OCI-LY3 (cell line): Measurements from ENCODE around the gene IL1RN.

Experiments
- H2AFZ ChIP-seq: fragments of 200-600, 300-600 bp; shearing (Covaris generic); 2 replicates; pipeline ENCODE4 v1.6.0; 2014; ENCODE audit warnings: antibody characterized with exemption, low read depth, low read length
- H3K27ac ChIP-seq: fragments of 200-600, 300-600 bp; sonication (generic); 2 replicates; pipeline ENCODE4 v1.5.1; 2014; ENCODE audit warnings: mild to moderate bottlenecking, low read length, moderate library complexity, mixed read lengths
- H3K27me3 ChIP-seq: fragments of 200-600, 300-600 bp; sonication (generic); 2 replicates; pipeline ENCODE4 v1.6.1; 2014; ENCODE audit warnings: low read depth, low read length, mixed read lengths
- H3K36me3 ChIP-seq: fragments of 200-600, 300-600 bp; sonication (generic); replicated peaks from 2 replicates; pipeline ENCODE3; 2014; ENCODE audit warnings: low read depth, low read length, mixed read lengths
- H3K4me1 ChIP-seq: fragments of 300-600, 200-600 bp; sonication (generic); 2 replicates; pipeline ENCODE4 v1.6.1; 2014; ENCODE audit warnings: low read length, mixed read lengths
- H3K4me2 ChIP-seq: fragments of 200-600, 300-600 bp; sonication (generic); 2 replicates; pipeline ENCODE4 v1.6.1; 2014; ENCODE audit warnings: low read length, mixed read lengths
- H3K4me3 ChIP-seq: fragments of 300-600, 200-600 bp; sonication (generic); 2 replicates; pipeline ENCODE4 v1.5.1; 2014; ENCODE audit warnings: antibody characterized with exemption, mild to moderate bottlenecking, low read length, moderate library complexity
- H3K79me2 ChIP-seq: fragments of 300-600, 200-600 bp; shearing (Covaris generic); 2 replicates; pipeline ENCODE4 v1.6.1; 2014; ENCODE audit warnings: mild to moderate bottlenecking, low read length, mixed read lengths
- H3K9ac ChIP-seq: fragments of 300-600, 200-600 bp; shearing (Covaris generic); 2 replicates; pipeline ENCODE4 v1.6.0; 2014; ENCODE audit warnings: mild to moderate bottlenecking, low read length, moderate library complexity
- H3K9me3 ChIP-seq: fragments of 200-600, 300-600 bp; shearing (Covaris generic); 2 replicates; pipeline ENCODE4 v1.6.1; 2014; ENCODE audit warnings: low read length, mixed read lengths; ENCODE audit not compliant: insufficient read depth
- H4K20me1 ChIP-seq: fragments of 200-600, 300-600 bp; sonication (generic); 2 replicates; pipeline ENCODE4 v1.6.1; 2016; ENCODE audit warnings: low read length, mixed read lengths; ENCODE audit not compliant: insufficient read depth
- EZH2phosphoT487 ChIP-seq: fragments of 200-600 bp; shearing (Covaris generic); IDR thresholded peaks from 2 replicates; pipeline ENCODE4 v1.6.1; 2018; ENCODE audit warnings: antibody characterized with exemption, mixed run types, low read depth
- TF ChIP-seq, protein P1 (sequence below): fragments of 200-600, 300-600 bp; sonication (generic); IDR thresholded peaks from 2 replicates; pipeline ENCODE4 v1.5.1; 2014; ENCODE audit warnings: antibody characterized with exemption, low read length, low read depth

The IL1RN gene

DNA sequence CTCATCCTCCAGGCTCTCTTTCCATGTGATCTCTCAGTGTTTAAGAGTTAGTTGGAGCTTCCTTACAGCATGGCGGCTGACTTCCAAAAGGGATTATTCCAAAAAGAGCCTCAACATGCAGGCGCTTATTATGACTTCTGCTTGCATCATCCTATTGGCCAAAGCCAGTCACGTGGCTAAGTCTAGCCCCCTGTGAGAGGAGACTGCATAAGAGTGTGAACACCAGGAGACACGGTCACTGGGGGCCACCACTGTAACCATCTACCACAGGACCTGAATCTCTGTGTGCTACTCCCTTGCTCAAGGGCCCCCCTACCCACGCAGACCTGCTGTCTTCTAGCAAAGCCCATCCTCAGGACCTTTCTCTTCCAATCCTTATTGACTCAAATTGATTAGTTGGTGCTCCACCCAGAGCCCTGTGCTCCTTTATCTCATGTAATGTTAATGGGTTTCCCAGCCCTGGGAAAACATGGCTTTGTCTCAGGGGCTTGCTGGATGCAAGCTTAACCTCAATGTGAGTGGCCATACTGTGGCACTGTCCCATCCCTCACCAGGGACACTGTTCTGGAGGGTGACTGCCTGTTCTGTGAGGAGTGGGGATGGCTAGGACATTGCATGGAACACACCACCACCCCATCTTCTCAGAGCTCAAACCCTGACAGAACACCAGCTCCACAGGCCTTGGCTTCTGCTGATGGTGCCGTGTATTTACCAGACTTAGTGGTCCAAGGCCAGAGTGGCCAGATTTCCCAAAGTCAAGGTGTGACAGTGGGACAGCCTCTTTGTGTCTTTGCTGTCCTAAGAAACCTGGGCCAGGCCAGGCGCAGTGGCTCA is 4.2 kb downstream of the IL1RN start:
- H3K4me3 ChIP-seq: no peak overlapping the region
- no peak overlapping the region for H2AFZ ChIP-seq
- no peak overlapping the region for H3K9ac ChIP-seq
- H3K79me2 ChIP-seq: no peaks in the 10 kb centered on the region
- no peak overlapping the region for H3K4me2 ChIP-seq
- H3K36me3 ChIP-seq: no peaks in the 10 kb centered on the region
- TF ChIP-seq EZH2phosphoT487: no peak
- TF ChIP-seq, protein P1, sequence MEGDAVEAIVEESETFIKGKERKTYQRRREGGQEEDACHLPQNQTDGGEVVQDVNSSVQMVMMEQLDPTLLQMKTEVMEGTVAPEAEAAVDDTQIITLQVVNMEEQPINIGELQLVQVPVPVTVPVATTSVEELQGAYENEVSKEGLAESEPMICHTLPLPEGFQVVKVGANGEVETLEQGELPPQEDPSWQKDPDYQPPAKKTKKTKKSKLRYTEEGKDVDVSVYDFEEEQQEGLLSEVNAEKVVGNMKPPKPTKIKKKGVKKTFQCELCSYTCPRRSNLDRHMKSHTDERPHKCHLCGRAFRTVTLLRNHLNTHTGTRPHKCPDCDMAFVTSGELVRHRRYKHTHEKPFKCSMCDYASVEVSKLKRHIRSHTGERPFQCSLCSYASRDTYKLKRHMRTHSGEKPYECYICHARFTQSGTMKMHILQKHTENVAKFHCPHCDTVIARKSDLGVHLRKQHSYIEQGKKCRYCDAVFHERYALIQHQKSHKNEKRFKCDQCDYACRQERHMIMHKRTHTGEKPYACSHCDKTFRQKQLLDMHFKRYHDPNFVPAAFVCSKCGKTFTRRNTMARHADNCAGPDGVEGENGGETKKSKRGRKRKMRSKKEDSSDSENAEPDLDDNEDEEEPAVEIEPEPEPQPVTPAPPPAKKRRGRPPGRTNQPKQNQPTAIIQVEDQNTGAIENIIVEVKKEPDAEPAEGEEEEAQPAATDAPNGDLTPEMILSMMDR: no peak
- H3K27me3 ChIP-seq: no peaks in the 10 kb centered on the region
- no peak overlapping the region for H3K27ac ChIP-seq
- H4K20me1 ChIP-seq: no peaks in the 10 kb centered on the region
- H3K4me1 ChIP-seq: peaks cover 5% of the 10 kb centered on the region
- no peaks in the 10 kb centered on the region for H3K9me3 ChIP-seq

DNA sequence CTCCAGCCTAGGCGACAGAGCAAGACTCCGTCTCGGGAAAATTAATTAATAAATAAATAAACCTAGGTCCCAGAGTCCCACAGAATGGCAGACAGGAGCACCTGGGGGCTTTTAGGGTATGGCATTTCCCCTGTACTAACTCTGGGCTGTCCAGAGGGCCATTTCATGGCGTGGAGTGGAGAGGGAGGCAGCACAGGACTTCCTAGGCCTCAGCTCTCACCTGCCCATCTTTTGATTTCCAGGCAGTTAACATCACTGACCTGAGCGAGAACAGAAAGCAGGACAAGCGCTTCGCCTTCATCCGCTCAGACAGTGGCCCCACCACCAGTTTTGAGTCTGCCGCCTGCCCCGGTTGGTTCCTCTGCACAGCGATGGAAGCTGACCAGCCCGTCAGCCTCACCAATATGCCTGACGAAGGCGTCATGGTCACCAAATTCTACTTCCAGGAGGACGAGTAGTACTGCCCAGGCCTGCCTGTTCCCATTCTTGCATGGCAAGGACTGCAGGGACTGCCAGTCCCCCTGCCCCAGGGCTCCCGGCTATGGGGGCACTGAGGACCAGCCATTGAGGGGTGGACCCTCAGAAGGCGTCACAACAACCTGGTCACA is 5.1 kb downstream of the IL1RN start:
- H2AFZ ChIP-seq: no peak overlapping the region
- H3K4me2 ChIP-seq: no peak overlapping the region
- H3K27ac ChIP-seq: no peak overlapping the region
- H3K36me3 ChIP-seq: no peaks in the 10 kb centered on the region
- no peaks in the 10 kb centered on the region; the same call in 1 of the 2 replicates for H3K4me1 ChIP-seq
- H4K20me1 ChIP-seq: no peaks in the 10 kb centered on the region
- no peaks in the 10 kb centered on the region for H3K79me2 ChIP-seq
- no peaks in the 10 kb centered on the region for H3K27me3 ChIP-seq
- TF ChIP-seq, protein P1: no peak
- TF ChIP-seq EZH2phosphoT487: no peak
- no peaks in the 10 kb centered on the region for H3K9me3 ChIP-seq
- no peak overlapping the region for H3K4me3 ChIP-seq
- no peak overlapping the region for H3K9ac ChIP-seq

DNA sequence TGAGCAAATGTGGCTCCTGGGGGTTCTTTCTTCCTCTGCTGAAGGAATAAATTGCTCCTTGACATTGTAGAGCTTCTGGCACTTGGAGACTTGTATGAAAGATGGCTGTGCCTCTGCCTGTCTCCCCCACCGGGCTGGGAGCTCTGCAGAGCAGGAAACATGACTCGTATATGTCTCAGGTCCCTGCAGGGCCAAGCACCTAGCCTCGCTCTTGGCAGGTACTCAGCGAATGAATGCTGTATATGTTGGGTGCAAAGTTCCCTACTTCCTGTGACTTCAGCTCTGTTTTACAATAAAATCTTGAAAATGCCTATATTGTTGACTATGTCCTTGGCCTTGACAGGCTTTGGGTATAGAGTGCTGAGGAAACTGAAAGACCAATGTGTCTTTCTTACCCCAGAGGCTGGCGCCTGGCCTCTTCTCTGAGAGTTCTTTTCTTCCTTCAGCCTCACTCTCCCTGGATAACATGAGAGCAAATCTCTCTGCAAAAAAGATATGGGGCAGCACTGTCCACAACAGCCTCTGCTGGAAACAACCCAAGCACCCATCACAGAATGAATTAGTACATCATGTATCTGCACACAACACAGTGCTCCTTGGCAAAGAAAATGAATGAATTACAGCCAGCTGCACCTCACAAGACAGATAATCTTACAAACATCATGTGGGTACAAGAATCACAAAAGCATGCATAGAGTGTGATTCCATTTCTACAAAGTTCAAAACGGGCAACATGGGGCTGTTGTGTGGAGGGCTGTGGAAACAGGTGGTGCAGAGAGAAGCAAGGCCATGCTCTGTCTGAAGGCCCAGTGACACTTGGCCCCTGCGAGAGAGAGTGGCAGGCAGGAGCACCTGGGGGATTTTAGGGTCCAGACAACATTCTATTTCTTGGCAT is 6.6 kb downstream of the IL1RN start:
- Histone ChIP-seq H3K27ac (no peak overlapping the region), H3K4me1 (peaks cover 8% of the 10 kb centered on the region), H3K4me3 (no peak overlapping the region), H2AFZ (no peak overlapping the region), H3K4me2 (no peak overlapping the region), H3K79me2 (no peaks in the 10 kb centered on the region), H3K36me3 (no peaks in the 10 kb centered on the region), H3K27me3 (no peaks in the 10 kb centered on the region), H3K9ac (no peak overlapping the region), H4K20me1 (no peaks in the 10 kb centered on the region), H3K9me3 (no peaks in the 10 kb centered on the region)
- TF ChIP-seq, protein P1: no peak

DNA sequence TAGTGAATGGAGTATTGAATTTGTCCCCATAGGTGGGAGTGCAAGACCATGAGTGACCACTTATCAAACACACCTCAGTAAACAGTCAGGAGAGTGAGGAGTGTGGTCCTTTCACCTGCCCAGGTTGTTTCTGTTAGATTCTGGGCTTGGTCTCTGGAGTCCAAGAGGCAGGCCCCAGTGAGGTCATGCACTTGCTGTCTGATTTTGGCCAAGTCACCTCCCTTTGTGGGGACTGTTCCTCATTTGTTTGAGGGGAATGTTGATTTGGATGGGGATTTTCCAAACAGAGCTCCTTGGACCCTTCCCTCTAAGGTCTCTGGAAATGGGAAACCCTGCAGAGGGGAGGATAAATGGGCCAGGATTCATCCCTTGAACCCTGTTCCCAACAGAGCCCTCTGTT is 7.3 kb downstream of the IL1RN start:
- Histone ChIP-seq H3K36me3 (no peaks in the 10 kb centered on the region), H3K79me2 (no peaks in the 10 kb centered on the region), H3K27me3 (no peaks in the 10 kb centered on the region), H4K20me1 (no peaks in the 10 kb centered on the region), H3K27ac (no peak overlapping the region), H3K9me3 (no peaks in the 10 kb centered on the region), H3K4me3 (no peak overlapping the region), H3K4me1 (peaks cover 8% of the 10 kb centered on the region), H3K4me2 (no peak overlapping the region), H3K9ac (no peak overlapping the region), H2AFZ (no peak overlapping the region)
- TF ChIP-seq EZH2phosphoT487: no peak
- TF ChIP-seq, protein P1: no peak
